CD4-positive, alpha-beta T cell treated with Interleukin-12 subunit alpha and Interleukin-12 subunit beta, for 1 hour (primary cell): ENCODE measurements around the gene TRIP4.
"Not testable (repeated sequence)": the region's sequence is repeated elsewhere in the genome, so short reads cannot be mapped to it uniquely, and the experiment has no call there.

ENCODE experiments used
- DNase-seq: peaks from one replicate; pipeline ENCODE4 v3.0.0-alpha.2; 2020

The TRIP4 gene

DNA sequence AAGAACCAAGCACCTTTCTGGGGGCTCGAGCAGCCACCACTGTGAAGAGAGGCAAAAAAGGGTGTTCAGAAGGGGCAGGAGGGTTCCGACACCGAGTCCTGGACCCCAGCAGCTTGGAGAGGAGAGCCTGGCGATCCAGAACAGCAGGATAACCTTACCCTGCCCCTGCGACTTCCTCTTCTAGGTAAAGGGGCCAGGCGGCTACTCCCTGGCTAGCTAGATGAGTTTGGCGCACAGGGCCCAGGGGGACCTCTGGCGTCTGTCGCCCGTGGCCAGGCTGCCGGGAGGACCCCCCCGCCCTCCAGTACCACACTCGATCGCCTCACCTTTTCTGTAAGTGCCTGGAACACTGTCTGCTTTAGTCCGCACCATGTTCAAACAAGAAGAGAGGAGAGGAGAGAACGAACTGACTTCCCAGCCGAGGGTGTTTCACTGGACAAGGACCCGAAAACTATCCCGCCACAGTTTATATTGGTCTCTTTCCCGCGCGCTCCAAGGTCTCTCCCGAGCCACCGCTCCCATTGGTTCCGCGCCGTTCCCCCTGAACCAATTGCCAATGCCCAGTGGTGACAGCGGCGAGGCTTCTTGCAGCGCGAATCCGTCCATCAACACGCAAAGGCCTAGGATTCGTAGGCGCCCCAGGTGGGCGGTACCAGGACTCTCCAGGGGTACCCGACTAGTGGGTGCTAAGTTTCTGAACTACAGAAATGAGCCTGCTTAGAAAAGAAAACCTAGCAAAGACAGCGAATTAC is 6.5 kb upstream of the TRIP4 start, which contains the start of gene PCLAF:
TSS of gene PCLAF (minus strand) at position 442 of the 752 bp plus-strand sequence. CDS start at position 372, 70 bp downstream.
- peak; percentile 92 for DNase-seq

- no peak for DNase-seq
Measured at GRCh38 chr15:64383760-64384159, 3.9 kb upstream of the TRIP4 start.

DNA sequence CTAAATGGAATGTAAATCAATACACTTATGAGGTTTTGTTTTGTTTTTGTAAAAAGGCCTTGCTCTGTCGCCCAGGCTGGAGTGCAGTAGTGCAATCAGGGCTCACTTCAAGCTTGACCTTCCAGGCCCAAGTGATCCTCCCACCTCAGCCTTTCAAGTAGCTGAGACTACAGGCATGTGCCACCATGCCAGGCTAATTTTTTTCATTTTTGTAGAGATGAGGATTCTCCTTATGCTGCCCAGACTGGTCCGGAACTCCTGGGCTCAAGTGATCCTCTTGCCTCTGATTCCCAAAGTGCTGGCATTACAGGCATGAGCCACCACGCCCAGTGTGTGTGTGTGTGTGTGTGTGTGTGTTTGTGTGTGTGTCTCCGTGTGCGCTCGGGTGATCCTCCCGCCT is 1.3 kb upstream of the TRIP4 start:
- DNase-seq = no peak

DNA sequence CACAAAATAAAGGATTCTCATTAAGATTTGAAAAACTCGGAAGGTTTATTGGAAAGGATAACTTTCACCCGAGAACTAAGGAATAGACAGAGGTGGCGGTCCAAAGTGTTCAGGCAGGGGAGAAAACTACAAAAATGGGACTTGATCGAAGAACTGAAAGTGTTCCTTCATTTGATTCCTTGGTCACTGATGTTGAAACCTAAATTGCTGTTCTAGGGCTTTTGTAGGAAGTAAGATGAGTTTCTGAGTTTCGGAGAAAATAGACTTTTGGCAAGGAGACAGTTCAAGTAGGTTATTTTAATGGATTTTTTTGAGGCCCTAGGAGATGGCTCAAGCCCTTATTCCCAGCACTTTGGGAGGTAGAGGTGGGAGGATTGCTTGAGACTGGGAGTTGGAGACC is 1.4 kb downstream of the TRIP4 start:
- no peak for DNase-seq

DNA sequence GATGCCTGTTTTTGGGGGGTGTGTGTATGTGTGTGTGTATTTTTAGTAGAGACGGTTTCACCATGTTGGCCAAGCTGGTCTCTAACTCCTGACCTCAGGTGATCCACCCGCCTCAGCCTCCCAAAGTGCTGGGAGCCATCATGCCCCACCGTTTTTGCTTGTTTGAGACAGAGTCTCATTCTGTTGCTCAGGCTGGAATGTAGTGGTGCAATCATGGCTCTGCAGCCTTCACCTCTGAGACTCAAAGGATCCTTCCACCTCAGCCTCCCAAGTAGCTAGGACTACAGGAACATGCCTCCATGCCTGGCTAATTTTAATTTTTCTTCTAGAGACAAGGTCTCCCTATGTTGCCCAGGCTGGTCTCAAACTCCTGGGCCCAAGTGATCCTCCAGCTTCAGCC is 4.8 kb downstream of the TRIP4 start:
- not testable (repeated sequence) for DNase-seq

- DNase-seq = no peak
Measured at GRCh38 chr15:64396789-64397188, 9.2 kb downstream of the TRIP4 start.

DNA sequence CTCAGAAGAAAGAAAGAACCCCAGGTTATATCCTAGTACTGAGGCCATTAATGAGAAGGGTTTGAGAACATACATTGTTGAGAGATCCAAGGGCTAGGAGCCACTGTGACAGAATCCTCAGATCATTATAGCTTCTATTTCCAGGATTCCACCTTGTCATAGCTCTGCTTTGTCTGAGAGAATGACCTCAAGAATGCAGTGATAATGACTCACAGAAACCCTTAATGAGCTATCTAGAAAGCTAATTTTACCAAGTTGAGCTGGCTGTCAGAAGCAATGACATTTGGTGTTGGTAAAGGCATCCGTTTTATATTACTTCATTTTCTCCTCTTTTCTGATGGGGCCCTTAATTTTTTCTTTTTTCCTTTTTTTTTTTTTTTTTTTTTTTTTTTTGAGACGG is 10.9 kb downstream of the TRIP4 start:
- no peak for DNase-seq

DNA sequence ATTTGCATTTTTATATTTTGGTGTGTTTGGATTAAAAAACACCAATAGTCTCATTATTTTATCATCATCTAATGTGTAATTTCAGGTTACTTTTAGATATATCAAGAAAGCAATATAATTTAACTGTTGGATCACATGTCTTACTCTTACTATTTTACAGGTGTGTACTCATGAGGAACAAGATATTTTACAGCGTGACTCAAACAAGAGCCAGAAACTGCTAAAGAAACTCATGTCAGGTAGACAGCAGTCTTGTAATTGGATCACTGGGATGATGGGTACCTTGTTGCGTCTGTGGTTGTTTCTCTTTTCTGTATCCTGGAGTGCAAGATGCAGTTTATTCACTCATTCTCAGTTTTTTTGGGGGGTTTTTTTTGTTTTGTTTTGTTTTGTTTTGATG is 12.9 kb downstream of the TRIP4 start:
- DNase-seq = no peak

DNA sequence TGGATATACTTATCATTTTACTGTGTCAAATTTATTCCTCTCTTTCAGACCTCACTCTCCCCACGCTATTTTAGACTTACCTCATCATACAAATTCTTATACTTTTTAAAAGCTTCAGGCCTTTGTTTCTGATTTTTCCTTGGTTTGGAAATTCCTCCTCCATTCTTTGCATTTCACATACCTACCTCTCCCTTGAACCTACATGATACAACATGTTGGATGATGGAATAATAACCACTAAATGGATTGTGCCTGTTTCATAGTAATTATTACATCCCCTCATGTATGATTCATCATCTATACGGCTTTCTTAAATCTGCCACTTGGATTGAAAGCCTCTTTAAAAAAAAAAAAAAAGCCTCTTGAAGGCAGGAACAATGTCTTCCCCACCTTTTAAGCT is 24.6 kb downstream of the TRIP4 start:
- DNase-seq = no peak

GRCh38 chr15:64422697-64423096 is 35.1 kb downstream of the TRIP4 start:
- DNase-seq = no peak

GRCh38 chr15:64423970-64424369 is 36.3 kb downstream of the TRIP4 start:
- DNase-seq = no peak

GRCh38 chr15:64425221-64425620 is 37.6 kb downstream of the TRIP4 start:
- DNase-seq = no peak

- DNase-seq = peak; percentile 22
Measured at GRCh38 chr15:64426845-64427465, 39.3 kb downstream of the TRIP4 start.

DNA sequence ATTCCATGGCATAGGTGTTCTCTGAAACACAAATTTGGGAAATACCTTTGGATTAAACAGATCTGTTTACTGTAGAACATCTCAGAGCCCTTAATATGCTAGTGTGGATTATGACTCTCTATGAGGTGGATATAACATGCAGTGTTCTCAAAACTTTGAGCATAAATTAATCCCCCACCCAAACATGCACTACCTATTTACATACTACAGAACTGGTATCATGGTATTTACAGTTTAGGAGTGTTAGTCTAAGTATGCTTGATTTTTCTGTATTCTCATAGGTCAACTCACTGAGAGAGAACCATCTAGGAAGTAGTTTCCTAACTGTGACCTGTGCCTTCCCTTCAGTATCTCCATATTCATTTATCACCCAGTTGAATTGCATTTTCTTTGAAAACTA is 41.8 kb downstream of the TRIP4 start:
- no peak for DNase-seq

DNA sequence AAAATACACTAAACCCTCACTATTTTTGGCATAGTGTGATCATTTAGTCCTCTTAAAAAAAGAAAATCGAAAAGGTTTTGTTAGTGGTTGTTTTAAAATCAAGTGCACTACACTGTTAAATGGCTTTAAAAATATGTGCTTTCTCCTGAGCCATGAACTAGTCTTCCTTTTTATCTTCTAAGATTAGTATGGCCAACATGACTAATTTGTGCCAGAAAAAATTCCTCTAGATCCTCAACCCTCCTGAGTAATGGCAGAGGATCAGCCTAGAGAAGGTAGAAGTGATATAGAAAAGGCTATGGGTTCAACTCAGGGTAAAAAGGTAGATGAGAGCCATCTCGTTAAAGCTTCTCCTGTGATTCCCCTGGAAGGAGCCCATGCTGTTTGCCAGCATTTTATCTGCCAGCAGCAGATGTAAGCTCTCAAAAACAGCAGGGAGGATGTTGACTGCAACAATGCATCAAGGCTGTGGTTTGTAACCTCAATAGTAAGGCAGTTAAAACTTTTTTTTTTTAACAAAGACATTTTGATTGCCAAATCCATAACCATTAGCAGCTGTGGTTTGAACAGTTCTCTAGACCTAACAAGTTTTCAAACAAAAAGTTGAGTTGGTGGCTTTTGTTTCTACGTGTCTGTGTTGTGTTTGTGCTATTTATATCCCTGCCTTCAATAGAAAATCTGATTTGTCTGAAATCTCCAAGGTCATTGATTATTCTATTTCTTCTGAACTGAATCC is 42.5 kb downstream of the TRIP4 start:
- DNase-seq = peak; percentile 68

GRCh38 chr15:64437982-64438381 is 50.3 kb downstream of the TRIP4 start:
- DNase-seq = no peak

GRCh38 chr15:64438653-64439447 is 51.2 kb downstream of the TRIP4 start:
- no peak for DNase-seq

- DNase-seq = no peak
Measured at GRCh38 chr15:64441852-64442251, 54.2 kb downstream of the TRIP4 start.

GRCh38 chr15:64443016-64443415 is 55.4 kb downstream of the TRIP4 start:
- DNase-seq = no peak

DNA sequence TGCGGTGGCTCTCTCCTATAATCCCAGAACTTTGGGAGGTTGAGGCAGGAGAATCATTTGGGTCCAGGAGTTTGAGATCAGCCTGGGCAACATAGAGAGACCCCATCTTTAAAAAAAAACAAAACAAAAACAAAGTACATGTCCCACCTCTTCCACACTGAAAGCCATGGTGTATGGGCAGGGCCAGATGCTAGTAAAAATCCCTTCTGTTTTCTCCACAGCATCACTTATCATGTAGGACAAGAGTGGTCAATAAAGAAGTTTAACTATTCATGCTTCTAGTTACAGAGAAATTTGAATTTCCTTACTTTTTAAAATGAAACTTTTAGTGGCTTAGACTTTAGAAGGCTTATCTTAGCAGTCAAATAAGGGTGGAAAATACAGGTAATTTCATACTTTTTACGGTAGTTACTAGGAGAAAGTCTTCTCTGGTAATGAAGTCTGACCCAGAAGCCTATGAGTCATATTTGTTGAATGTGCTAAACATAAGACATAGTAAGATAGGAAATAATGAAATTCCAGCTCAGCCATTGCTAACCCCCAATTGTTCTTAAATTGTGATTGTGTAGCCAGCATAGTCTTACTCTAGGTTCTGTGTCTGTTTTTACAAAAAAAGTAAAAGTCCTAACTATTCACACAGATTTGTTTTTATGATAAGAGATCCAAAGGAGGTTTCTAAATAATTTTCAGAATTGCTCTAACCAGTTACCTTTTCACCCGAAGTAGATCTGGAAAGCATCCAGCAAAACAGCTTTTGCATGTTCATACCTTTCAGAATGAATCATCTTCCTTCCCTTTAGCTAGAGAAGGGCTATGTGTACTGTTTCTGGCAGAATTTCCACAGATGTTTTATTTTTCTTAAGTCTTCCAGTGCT is 56.3 kb downstream of the TRIP4 start:
- DNase-seq = no peak

GRCh38 chr15:64444836-64445235 is 57.2 kb downstream of the TRIP4 start:
- no peak for DNase-seq
